NCI-H1694 treated with DMSO at 0.1 percent for 48 hours (cell line): ENCODE data around the gene TMEM151B.

Experiments
- DNase-seq: peaks from one replicate; lab custom pipeline; 2025; lab: John Stamatoyannopoulos, UW

TMEM151B gene

DNA sequence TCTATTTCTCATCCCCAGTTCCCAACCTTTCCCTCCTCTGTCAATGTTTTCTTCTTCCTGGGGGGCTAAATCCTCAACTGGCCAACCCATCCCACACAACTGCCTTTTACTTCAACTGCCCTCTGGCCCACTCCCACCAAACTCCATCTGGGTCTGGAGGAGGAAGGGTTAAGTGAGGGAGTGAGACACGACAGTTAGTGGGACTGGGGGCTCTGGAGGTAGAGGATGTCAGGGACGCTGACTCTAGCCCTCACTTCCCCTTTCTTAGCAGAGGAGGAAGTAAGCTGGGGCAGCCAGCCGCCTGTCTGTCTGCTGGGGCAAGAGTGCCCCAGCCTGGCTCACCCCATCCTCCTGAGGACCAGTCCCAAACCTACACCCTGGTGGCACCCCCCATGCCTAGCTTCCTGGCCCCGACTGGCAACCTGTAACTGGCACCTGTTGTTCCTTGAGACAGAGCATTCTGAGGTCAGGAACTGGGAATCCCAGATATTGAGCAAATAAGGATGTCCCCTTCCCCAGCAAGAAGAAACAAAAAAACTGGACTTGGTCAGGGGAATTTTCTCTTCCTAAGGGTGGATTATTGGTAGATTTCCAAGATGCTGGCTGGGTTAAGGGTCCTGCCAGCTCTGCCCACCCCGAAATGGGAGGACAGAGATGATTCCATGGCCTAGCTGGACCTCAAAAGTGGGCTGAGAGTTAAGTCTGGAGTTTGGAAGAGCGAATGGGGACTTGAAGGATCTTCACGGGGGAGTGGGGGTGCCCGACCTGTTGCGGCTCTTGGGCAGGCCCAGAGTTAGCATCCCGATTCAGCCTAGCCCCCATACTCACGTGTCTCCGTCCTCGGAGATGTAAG is 5.9 kb upstream of the TMEM151B start:
- no peak for DNase-seq

DNA sequence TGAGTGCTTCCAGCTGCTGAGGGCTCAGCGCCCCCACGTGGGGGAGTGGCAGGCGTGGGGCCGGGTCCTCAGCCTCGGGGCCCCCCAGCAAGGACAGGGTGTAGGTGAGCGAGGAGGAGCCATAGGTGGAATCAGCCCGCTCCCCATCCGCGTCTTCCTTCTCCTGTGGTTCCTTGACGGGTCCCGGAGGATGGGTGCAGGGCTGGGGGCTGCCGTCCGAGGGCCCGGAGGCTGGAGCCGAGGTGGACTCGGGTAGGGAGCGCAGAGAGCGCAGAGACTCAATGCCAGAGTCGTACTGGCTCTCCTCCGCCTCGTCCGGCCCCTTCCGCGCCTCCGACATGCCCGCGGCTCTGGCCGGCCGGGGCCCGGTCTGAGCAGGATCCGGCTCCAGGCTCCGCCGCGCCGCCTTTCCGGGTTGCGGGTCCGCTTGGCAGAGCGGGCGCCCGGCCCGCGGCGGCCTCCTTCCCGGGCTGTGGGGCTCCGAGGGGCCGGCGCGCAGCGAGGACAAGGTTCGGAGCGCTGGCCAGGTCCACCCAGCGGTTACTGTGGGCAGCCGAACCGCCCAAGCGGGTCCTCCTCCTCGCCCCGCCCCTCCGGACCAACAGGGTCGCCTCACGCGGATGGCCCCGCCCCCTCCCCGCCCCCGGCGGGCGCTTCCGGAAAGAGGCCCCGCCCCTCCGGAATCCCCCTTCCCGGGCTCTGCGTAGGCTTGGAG is 5.1 kb upstream of the TMEM151B start, which contains the start of gene NFKBIE:
TSS of gene NFKBIE (minus strand) at position 545 of the 715 bp plus-strand sequence. CDS start at position 340, 205 bp downstream.
- DNase-seq, result peak; percentile 38

DNA sequence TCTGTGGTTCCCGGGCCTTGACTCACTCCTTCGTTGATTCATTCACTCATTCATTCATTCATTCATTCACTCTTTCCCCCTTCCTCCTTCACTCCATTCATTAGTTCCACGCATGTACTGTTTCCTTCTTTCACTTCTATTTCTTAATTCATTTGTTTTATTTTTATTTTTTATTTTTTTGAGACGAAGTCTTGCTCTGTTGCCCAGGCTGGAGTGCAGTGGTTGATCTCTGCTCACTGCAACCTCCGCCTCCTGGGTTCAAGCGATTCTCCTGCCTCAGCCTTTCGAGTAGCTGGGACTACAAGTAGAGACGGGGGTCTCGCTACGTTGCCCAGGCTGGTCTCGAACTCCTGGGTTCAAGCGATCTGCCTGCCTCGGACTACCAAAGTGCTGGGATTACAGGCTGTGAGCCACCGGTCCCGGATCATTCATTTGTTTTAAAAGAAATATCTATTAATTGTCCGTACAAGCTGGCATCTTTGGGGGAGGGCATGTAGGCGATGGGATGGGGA is 4.5 kb upstream of the TMEM151B start:
- no peak for DNase-seq

DNA sequence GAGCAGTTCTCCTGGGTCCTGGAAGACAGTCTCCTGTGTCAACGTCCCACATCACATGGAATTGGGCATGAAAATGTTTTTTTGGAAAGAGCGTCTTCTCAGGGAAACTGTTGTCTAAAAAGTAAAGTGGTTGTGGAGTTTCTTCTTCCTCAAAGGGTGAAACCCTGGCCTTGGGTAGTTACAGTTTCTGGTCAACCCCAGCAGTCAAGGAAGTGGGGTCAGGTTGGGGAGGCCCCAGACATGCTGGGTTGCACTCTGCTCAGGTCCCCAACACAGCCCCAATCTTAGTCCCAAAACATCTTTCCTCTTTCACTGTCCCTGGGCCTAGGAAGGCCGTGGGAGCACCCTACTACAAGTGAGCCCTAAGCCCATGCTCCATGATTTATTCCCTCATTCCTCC is 3.9 kb upstream of the TMEM151B start:
- DNase-seq, result no peak

DNA sequence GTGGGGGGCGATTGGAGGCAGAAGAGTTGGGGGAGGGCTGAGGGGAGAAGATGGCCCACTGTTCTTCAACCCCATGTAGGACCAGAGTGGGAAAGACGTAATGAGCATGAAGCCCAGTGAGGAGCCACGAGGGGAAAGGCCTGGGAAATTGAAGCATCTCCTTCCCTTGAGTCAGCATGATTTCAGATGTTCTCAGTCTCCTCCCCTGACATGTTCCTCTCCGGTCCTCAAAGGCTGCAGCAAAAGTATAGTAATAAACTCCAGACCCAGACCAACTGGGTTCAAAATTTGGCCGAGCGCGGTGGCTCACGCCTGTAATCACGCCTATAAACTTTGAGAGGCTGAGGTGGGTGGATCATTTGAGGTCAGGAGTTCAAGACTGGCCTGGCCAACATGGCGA is 3.0 kb upstream of the TMEM151B start:
- no peak for DNase-seq

DNA sequence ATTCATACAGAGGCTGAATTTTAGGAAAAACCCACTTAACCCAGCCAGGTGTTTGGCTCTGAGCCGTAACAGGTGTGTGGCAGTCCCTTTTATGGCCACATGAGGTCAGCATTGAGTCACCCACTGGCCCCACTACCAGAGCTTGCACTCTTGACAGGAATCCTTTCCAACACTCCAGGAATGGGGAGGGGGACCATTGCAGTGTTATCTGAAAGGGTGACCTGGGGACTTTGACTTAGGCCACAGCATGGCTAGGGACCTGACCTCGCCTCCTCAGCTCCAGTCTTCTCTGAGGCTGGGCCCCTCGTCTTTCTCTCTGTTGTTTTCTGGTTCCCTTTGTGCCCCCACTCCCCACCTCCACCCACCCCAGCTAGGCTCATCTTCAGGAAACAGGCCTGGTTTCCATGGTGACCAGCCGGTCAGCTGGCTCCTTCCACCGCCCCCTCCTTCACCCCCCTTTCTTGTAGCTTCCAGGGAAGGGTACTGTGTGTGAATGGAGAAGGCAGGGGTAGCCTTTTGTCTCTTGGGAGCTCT is 2.1 kb upstream of the TMEM151B start:
- DNase-seq, result peak; percentile 37

DNA sequence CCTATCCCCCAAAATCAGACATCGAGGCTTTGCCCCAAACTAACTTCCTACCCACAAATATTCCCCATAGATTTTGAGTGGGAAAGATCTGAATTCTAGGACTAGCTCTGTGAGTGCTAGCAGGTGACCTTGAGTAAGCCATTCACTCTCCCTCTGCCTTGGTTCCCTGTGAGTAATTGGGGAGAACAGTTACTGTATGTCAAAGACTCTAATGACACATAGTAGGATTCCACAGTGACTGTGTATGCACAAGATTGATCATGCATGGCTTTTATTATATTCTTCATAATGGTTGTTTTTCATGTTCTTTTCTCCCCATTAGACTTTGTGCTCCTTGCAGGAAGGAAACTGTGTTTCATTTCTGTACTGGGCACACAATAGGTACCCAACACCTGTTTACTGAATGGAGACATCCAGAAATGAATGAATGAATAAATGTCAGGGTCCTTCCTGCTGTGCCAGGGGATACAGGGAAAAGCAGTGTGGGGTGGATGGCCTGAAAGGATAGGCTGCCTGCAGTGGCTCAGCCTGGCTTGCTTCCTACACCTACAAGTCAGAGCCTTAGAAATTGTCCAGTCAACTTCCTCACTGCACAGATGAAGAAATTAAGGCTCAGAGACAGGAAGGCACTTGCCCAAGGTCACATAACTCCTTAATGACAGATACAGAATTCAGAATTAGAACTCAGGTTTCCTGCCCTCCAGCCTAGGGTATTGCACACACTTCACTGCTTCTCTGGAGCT is 901 bp upstream of the TMEM151B start:
- DNase-seq, result no peak

DNA sequence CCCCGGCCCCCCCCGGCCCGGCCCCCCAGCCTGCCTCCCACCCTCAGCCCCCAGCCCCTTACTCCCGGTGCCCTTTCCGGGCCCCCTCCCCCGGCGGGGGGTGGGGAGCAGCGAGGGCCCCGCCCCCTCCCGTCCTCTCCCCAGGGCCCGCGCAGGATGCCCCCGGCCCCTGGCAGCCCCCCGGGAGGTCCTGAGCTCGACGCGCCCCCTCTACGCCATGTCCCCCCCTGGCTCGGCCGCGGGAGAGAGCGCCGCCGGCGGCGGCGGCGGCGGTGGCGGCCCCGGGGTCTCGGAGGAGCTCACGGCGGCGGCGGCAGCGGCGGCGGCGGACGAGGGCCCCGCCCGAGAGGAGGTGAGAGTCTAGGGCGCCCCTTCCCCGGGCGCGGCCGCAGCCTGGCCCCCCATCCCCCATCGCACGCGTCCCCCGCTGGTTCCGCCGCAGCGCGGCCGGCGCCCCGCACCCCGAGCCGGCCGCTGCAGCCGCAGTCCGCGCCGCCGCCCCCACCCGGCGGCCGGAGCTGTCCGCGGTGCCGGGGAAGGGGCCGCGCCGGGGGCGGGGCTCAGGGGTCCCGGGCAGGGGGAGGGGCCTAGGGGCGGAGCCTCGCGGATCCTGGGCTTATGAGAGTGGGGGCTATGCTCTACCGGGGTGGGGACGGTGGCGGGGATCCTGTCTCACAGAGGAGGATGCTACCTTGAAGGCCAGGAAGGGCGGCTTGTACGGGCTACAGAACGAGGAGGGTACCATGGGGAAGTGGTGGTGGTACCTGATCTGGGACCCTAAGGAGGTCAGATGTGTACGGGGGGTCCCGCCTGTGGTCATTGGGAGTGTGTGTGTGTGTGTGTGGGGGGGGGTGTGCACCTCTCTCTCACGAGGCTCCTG is 516 bp downstream of the TMEM151B start:
- no peak for DNase-seq

DNA sequence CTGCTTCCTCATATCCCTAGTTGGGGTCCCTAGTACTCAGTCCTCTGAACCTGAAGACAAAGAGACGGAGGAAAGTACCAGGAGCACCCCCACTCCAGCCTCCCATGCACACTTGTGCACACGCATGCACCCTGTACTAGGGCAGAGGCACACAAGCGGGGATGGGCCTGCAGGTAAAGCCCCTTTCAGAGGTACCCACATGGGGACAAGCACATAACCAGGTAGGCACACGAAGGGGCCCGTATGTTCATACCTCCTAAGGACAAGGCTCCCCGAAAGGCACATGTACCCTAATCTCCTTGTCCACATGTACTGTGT is 1.1 kb downstream of the TMEM151B start:
- no peak for DNase-seq

DNA sequence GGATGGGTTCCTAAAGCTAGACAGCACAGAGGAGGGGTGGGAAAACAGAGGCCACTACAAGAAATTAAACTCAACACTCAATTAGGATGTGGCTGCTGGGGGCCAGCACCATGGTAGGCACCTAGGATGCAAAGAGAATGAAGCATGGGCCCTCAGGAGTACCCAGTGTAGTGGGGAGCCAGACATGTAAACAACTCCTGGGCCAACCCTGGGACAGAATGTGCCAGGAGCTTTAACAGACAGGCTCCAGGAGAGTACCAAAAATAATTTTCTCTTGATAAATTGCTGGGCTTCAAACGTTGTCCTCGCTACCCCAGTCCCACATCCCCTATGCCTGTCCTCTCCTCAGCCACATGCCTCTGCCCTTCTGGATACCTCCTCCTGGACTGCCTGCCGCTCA is 1.7 kb downstream of the TMEM151B start:
- no peak for DNase-seq

DNA sequence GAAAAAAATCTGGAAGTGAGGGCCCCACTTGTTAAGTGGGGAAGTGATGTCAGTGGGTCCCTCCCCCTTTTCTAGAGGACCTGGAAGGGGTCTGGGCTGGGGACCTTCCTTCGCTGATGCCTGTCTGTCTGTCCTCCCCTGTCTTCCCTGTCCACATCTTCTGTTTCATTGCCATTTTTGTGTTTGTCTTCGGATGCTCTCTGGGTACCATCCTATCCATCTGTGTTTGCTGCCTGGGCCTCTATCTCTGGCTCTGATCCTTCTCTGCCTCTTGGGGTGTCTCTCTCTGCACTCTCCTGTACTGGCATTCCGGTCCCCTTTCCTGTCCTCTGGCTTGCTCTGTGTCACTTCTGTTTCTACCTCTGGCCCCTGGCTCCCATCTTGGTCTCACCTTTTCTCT is 2.3 kb downstream of the TMEM151B start:
- no peak for DNase-seq

DNA sequence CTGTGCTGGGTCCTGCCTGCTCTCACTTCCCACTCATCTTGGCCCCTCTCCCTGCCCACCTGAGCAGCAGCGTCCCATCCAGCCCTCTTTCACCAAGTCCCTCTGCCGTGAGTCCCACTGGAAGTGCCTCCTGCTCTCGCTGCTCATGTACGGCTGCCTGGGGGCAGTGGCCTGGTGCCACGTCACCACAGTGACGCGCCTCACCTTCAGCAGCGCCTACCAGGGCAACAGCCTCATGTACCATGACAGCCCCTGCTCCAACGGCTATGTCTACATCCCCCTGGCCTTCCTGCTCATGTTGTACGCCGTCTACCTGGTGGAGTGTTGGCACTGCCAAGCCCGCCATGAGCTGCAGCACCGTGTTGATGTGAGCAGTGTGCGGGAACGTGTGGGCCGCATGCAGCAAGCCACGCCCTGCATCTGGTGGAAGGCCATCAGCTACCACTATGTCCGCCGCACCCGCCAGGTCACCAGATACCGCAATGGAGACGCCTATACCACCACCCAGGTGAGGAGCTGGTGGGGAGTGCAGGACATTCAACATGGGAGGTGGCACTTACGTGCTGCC is 2.8 kb downstream of the TMEM151B start:
- DNase-seq, result no peak

DNA sequence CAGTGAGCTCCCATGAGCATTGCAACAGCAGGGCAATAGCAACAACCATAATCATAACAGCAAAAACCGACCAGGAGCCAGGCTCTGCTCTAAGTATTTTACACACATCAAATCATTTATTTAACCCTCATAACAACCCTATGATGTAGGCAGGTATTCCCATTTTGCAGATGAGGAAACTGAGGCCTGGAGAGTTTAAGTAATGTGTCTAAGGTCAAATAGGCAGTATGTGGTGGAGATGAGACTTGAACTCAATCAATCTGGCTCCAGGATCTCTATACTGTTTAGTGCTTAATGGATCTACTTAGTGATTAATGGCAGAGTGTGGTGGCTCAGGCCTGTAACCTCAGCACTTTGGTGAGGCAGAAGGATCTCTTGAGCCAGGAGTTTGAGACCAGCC is 3.4 kb downstream of the TMEM151B start:
- DNase-seq, result no peak

DNA sequence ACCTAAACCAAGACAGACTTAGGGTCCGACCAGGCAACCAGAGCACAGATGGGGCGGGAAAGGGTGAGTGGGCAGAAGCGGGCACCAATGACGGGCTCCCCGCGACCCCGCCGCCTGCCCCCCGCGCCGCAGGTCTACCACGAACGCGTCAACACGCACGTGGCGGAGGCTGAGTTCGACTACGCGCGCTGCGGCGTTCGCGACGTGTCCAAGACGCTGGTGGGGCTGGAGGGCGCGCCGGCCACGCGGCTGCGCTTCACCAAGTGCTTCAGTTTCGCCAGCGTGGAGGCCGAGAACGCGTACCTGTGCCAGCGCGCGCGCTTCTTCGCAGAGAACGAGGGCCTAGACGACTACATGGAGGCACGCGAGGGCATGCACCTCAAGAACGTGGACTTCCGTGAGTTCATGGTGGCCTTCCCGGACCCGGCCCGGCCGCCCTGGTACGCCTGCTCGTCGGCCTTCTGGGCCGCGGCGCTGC is 5.1 kb downstream of the TMEM151B start:
- DNase-seq, result no peak

DNA sequence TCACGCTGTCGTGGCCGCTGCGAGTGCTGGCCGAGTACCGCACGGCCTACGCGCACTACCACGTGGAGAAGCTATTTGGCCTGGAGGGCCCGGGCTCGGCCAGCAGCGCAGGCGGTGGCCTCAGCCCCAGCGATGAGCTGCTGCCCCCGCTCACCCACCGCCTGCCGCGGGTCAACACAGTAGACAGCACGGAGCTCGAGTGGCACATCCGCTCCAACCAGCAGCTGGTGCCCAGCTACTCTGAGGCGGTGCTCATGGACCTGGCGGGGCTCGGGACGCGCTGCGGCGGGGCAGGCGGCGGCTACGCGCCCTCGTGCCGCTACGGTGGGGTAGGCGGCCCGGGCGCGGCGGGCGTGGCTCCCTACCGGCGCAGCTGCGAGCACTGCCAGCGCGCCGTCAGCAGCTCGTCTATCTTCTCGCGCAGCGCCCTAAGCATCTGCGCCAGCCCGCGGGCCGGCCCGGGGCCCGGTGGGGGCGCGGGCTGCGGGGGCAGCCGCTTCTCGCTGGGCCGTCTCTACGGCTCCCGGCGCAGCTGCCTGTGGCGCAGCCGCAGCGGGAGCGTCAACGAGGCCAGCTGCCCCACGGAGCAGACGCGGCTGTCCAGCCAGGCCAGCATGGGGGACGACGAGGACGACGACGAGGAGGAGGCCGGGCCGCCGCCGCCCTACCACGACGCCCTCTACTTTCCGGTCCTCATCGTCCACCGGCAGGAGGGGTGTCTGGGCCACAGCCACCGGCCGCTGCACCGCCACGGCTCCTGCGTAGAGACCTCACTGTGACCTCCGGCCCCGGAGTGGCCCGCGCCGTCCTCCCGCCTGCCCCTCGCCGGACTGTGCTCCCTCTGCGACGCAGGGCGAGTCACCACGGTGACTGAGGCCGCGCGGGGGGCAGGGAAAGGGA is 5.7 kb downstream of the TMEM151B start:
- DNase-seq, result no peak

DNA sequence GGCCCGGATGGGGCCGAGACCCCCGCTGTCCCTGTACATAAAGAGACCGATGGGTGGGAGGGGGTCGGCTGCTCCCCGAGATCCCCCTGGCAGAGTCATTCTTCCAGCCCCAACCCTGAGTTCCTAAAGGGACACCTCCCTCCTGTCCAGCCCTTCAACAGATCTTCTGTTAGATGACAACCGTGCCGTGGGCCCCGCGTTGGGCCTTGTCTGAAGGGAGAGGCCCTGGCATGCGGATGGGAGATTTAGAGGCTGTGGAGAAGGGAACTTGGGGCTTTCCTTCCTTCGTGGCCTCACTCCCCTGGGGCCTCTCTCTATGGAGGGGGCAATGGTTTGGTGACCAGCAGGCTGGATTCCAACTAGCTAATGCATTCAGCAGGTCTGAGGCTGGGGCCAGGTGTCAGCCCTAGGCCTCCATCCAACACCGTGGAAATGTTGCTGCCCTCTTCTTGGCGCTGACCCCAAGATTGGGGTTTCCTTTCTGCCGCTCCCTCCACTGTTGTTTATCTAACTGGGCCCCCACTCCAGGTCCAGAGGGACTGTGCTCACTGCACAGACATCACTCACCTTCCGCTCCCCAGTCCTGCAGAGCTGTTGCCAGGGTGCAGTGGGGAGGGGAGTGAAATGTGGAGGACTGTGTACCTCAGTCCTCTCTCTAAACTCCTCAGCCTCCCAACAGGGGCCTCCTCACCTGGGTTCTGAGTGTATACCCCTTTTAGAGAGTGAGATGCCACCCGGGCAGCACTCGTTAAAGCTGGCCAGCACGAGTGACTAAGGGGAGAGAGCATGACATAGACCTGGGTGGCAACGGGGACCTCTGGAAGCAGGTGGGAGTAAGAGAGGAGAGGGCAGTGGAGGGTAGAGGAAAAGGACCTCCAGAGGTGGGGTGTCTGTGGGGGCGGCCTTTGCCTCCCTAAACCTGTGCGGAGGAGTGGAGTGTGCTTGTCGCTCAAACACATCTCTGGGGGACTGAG is 6.7 kb downstream of the TMEM151B start:
- DNase-seq, result no peak

DNA sequence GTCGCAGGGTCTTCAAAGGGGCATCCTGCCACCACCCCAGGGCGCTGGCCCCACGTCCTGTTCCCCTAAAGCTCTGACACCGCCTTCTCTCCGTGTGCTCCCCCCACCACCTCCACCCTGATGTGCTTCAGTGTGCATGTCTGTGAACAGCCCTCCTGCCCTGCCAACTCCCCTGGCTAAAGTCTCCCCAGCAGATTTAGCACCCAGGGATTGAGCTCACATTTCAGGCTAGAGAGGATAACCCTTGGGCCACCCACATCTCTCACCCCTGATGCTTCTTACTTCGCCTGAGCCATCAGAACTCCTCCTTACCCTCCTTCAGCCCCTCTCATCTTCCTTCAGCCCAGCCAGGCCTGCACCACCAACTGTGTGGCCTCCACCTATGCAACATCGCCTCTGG is 7.5 kb downstream of the TMEM151B start:
- no peak for DNase-seq

DNA sequence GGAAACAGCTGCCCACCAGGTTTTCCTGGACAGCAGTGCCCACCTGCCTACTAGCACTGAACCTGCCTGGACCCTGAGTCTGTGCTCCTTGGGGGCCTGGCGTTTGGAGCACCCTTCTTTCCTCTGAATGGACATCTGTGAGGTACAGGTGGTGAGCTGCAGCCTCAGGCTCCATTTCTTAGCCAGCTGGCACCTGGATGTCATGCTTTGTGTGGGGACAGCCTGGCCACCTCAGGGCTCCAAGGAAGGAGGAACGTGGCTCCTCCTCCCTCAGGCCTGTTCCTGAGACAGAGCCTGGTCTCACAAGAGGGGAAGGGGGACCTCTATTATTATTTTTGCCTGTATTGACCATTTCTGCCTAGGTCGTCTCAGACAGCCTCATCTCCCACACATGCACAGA is 8.1 kb downstream of the TMEM151B start:
- no peak for DNase-seq
